HG03097 (cell line): ENCODE data around the gene AHI1.

Experiments used
- ATAC-seq: cut with Tn5 transposase; IDR thresholded peaks from one replicate; pipeline ENCODE4 v1.9.1; 2021; ENCODE audit not compliant: unreplicated experiment, low FRiP score

Gene AHI1

DNA sequence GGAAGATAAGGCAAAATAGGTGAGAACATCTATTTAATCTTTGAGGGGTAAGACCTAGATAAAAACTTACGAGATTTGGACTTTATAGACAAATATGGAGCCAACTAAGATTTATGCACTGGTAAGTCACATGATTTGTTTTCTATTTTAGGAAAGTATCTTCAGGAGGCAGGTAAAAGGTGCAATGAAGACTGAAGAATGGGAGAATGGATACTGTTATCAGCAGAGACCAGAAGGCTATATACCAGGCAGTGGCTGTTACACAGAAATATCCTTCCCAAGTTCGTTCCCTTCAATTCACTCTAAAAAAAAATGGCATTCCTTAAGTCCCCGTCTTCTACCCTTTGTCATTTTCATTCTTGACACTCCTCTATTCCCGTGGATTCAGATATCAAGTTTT lies 192.7 kb downstream of the AHI1 start:
- no peak for ATAC-seq

DNA sequence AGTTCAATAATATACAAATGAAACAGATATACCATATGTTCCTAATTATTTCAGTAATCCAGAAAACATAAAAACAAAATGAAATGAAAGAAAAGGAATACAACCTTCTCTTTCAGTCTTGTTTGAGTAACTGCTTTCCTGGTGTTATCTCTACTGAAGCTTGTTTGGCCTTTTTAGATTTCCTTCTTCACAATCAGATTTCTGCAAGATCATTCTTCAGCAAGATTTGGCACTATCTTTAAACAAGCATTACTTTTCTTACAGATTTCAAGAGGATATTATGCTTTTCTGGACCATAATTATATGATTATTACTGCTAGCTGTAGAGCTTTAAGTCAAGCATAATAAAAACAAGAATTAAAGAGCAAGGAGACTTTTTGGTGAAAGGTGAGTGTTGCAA lies 196.2 kb downstream of the AHI1 start:
- ATAC-seq: no peak

DNA sequence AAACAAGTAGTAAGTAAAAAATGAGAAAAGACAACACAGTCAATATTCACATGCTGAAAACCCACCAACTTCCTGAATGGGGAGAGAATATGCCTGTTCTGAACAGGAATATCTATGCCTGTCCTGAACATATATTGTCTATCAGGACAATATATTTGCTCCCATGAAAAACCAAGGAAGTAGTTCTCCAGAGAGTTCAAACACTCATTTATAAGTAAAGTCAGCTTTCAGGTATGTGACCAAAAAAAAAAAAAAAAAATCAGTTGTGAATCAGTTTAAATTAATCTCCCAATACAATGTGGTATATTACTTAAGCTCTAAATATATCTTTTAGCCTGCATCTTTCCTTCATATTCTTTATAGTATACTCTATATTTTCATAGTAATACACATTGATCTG lies 197.0 kb downstream of the AHI1 start:
- ATAC-seq: no peak

DNA sequence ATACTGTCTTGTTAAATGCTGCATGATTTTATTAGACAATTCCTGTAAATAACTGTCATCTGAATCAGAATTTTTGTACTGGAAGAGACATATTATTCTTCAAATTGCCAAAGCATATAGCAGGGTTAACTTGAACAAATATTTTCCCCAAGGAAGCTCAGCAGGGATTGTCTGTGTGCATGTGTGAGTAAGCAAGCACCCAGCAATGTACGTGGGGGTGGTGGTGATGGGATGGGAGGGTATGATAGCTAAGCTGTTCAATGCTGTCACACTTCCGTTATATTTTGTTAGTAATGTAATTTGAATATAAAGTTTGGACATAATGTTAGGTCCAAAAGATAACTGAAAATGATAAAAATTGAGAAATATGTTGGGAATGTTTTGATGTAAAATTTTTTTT lies 198.3 kb downstream of the AHI1 start:
- no peak for ATAC-seq

DNA sequence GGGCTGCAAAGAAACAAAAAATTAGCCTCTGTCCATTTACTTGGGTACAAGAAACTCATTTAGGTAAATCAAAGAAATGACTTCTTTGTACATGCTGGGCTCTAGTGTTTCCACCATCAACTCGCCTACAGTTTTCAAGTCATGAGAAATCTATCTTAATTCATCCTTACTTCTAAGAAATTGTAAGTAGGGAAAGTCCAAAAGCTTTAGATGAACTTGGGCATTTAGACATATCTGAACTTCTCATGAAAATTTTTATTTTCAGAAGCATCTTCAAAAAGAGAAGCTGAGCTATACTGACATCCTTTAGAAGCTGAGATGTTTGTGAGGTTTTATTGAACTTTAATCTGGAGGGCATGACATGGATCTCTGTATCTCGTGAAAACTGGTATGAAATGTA lies 199.1 kb downstream of the AHI1 start:
- no peak for ATAC-seq

DNA sequence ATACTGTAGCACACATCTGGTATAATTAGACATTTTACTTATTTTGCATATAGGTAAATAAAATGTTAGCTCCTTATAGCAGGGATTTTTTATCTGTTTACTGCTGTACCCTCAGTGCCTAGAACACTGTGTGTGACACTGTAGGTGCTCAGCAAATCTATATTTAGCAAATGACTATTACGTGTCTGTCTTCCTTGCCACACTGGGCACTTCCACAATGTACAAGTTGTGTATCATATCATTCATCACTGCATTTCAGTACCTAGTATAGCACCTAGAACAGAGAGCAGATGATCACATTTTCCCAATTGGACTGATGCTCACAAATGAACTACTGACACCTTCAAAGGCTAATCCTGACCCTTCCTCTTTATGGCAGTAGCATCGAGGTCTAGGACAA lies 200.8 kb downstream of the AHI1 start:
- ATAC-seq: no peak

DNA sequence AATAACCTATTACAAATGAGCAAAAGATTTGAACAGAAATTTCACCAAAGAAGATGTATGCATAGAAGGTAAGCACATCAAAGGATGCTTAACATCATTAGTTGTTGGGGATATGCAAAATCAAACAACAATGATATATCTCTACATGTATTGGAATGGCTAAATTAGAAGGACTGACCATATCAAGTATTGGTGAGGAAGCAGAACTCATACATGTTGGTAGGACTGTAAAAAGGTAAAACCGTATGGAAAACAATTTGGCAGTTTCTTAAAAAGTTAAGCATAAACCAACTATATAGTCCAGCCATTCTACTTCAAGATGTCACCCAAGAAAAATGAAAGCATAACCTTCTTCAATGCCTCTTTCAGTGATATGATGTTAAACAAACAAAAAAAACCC lies 202.5 kb downstream of the AHI1 start:
- ATAC-seq: no peak

DNA sequence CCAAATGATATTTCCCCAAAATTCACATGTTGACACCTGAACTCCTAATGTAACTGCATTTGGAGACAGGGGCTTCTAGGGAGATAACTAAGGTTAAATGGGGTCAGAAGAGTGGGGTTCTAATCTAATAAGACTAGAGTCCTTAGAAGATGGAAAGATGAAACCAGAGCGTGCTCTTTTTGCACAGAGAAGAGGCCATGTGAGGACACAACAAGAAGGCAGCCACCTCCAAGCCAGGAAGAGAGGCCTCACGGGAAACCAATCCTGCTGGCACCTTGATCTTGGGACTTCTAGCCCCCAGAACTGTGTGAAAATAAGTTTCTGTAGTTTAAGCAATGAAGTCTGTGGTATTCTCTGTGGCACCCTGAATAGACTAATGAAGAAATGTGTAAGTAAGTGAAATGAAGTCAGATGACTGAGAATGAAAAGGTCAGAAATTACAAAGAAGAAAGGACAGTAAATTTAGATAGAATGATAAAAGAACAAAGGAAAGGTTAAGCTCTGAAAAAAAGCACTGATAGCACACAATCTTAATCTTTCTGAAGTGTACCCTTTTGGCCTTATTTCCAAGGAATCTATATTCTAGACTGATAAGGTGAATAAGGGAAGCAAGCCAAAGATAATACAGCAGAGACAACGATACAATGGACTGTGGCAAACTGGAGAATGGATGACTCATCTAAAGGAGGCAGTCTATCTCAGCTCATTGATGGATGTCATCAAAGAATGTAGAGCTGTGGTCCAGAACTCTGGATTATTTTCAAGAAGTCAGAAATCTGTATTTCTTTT lies 206.1 kb downstream of the AHI1 start:
- no peak for ATAC-seq

DNA sequence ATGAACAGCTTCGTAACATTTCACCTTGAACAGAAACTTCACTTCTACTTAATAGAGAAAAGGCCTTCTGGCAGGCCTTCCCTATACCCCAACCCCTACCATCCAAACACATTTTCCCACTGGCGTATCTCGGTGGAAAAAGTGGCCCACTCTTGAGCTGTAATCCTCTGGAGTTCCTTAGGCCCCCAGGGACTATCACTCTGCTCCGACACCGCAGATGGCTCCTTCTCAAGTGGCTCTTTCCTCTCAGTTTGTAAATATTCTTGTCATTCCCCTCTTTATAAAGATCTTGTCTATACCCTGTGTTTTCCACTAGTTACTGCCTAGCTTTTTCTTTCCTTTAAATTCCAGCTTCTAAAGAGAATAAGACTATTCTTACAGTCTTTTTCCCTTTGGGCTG lies 207.7 kb downstream of the AHI1 start:
- no peak for ATAC-seq

DNA sequence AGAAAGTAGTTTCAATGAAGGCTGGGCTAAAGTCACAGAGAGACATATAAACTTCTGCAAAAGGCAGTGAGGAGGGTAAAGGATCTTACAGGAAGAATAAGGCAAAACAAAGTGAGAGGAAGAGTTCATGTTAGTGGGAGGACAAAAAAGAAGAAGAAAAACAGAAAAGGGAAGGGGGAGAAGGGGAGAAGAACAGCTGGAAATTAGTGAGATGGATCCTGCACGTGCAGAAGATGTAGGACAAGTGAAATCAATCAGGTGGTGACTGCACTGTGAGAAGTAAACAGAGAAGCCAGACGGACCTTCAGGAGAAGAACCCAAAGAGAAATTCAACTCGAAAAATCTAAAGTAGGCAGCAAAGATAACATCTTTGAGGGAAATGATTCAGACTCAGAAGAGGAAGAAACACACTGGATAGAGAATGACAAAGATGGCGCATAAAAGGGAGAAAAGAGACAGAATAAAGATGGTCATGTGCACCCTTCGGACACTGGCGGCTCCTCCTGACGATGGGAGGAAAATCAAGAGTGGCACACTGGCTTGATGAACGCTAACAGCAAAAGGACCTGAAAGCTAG lies 210.5 kb downstream of the AHI1 start:
- no peak for ATAC-seq

DNA sequence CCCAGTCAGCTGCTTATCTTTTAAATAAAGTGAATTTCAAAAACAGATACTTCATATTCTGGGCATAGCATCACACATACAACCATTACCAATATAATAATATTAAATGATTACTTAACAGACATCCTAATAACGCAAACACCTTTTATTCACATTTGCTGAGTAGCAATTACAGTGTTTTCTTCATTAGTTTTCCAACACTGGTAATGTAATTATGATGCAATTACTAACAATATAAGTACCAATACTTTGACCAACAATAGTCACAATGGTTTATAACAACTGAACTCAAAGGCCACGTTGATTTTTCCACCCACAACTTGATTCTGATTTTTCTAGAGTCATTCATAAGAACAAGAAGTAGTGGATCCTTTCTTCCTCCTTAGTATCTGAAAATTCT lies 212.4 kb downstream of the AHI1 start:
- no peak for ATAC-seq

DNA sequence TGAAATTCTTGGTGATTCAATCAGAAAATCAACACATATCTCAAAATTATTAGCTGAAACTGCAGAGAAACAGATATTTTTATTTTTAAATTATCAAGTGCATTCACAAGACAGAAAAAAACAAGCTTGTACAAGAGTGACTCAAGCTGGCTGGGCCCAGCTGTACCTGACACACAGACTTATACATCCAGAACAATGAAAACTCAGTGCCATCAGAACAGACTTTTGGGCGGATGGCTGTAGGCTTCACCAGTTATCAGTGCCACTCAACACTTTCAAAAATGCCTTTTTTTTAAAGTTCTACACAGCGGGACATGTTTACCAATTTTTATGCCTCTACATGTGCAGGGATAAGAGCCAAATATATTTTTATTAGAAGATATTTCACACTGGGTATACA lies 213.6 kb downstream of the AHI1 start:
- no peak for ATAC-seq

DNA sequence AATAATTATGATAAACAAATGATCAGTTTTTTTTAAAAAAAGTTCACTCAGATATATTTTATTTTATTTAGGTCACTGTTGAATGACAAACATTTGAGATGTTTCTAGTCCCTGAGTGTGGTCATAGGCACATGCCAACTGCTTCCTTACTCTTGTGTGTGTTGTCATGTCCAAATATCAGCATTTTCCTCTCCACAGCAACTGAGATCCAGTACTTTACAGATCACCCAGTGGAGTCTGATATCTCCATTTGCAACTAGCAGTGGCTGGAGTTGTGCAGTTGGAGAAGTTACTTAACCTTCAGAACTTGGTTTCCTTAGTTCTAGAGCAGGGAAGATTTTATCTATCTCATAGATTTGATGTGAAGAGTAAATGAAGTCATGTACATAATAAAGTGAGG lies 215.1 kb downstream of the AHI1 start:
- ATAC-seq: no peak

DNA sequence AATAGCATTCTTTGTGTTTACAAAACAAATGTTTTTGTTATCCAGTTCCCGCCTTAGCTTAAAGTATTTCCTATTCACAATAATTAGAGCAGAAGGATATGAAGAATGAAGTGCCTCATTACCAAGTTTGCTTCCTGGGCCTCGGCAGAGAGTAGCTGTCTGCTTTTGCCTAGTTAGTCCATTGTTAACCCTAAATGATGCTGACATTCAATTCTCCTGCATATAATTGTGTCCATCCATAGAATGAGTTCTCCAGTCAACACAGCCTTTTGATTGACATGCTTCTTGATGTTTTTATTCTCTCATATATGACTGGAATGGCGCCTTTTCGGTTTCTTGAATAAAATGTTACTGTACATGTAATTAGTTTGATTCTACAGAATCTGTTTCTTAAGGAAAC lies 215.6 kb downstream of the AHI1 start:
- ATAC-seq: no peak

DNA sequence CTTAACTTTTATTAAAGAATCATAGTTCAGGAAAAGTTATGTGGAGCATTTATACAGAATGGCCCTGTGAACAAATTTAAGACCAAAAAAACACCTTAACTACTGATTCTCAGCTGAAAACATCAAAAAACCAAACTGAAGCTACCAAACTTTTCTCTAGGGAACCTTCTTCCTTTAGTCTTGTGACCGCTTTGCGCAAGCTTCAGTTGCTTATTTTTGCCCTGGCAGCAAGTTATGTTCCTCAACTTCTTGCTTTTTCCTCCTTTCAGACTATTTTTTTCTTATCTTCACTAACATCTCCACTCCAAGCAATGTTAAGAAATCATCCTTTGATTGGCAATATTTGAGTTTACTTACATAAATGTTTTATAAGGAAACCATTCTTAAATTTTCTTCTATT lies 216.3 kb downstream of the AHI1 start:
- ATAC-seq: no peak

DNA sequence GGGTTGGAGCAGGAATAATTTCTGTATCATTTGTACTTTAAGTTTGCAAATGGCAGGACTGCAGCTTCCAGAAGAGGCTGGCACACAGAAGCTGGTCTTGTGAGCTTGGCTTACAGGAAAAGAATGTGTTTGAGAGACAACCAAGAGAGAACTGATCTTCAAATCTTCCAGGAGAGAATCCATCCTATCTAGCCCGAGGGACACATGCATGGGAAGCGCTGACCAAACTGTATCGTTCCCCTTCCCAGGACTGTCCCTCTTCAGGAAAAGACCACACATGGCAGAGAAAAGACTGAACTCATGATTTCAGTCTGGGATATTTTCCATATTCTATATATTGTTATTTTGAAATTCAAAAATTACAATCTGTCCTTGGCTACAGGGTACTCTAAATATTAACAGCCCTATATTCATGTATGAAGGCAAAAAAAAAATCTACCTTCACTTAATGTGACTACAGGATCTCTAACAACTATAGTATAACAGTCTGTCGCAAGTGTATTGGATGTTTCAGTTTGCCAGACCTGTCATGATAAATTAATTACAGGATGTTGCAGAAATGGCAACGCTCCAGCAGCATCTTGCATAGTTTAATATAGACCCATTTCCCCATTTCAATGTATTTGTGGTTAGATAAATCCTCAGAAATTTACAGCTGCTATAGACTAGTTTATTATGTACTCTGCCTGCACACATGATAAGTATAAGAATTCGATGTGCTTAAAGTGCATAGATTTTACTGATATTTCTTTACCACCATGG lies 217.0 kb downstream of the AHI1 start:
- no peak for ATAC-seq

DNA sequence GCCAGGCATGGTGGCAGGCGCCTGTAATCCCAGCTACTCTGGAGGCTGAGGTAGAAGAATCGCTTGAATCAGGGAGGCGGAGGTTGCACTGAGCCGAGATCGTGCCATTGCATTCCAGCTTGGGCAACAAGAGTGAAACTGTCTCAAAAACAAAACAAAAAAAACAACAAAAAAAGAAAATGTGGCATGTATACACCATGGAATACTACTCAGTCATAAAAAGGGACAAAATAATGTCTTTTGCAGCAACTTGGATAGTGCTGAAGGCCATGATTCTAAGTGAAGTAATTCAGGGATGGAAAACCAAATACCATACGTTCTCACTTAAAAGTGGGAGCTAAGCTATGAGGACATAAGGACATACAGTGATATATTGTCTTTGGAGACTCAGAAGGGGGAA lies 220.1 kb downstream of the AHI1 start:
- ATAC-seq: no peak

DNA sequence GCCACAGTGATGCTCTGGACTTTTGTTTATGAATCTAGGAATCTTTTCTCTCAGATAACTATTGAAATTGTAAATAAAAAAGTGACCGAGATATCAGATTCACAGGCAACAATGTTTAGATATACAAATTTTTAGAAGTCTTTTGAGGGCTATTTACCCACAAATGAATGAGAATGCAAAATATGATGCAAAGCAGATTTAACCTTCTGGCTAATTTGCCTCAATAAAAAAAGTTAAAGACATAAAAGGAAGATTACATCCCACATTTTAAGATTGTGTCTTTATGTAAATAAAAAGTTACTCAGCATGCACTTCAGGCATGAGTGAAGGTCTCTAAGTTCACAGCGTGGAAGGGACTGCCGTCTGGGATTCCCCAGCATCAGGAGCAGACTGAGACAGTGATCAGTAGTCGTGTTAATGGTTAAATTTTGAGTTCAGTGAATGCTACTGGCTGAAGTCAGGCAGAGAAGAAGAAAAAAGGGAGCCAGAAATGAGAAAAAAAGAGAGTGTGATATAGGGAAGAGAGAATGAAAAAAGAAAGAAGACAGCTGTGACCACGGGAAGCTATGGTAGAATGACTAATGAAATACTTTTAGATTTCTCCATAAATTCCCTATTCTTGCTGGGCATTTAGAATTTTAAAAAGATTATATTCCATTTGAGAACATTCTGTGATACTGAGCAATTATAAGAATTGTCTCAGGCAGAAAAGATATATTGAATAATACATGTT lies 222.8 kb downstream of the AHI1 start:
- ATAC-seq: peak; percentile 58

DNA sequence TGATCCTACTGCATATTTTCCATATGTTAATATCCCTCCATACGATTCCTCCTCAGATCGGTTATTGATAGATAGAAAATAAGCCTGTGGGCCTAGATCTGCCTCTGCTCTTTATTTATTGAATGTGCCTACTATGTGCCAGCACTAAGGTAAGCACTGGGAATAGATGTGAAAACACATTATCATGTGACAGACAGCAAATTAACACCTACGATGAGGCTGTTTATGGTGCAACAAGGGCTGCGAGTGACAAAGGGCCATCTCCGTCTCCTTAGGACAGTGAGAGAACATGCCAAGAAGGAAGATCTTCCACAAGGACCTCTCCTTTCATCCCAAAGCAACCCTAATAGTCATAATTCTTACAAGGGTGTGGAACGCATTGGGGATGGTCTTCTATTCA lies 225.9 kb downstream of the AHI1 start:
- no peak for ATAC-seq

DNA sequence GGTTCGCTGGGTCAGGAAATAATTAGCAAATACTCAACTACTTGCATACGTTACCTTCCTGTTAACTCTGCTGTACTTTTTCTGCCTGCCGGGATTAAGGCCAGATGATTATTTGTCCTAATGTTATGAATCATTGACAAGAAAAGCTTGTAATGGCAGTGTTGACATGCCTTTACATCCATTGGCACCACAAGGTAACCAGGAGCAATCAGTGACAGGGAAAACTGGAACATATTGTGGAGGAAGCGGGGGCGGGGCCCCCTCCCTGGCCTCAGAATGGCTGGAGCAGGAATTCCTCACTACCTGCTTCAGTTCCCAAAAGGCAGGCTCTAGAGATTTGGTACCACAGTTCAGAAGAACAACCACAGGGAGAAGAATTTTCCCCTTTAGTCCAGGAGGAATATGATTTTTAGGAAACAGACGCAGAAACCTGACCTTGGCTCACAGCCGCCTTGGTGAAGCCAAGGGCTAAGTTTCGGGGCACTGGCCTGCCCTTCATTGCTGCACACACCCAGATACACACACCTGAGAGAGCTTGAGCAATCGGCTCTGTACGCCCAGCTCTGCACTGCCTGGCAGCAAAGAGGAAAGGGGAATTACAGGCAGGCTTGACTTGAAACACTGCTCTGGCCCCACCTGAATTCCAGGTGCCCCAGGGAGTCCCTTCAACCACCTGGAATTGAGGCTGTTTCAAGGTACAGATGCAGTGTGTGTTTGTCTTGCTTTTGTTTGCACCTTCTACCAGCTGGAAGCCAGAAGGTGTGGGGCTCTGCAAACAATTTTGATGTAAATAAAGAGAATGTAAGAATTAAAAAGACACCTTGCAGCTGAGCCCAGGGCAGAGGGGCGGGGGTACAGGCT lies 226.6 kb downstream of the AHI1 start:
- no peak for ATAC-seq
